PFSK-1 (cell line): Measurements from ENCODE around the gene LPA.

Experiments
- FOXP2 ChIP-seq: optimal IDR thresholded peaks from 2 replicates; pipeline ENCODE3; 2011; ENCODE audit warnings: borderline replicate concordance, control low read depth, inconsistent platforms; ENCODE audit not compliant: insufficient read depth; ENCODE audit errors: extremely low read length, extremely low read depth
- POLR2AphosphoS5 ChIP-seq: IDR thresholded peaks from 2 replicates; pipeline ENCODE4 v1.6.1; 2012; ENCODE audit warnings: low read depth, mild to moderate bottlenecking, control low read depth, low read length, moderate library complexity
- REST ChIP-seq, 2 experiments: IDR thresholded peaks; 2 replicates each; pipeline versions ENCODE4 v1.6.1 to v1.8.0; 2011 to 2012; ENCODE audit warnings: low read depth in 2 of 2, low read length in 2 of 2, control low read depth in 1 of 2, inconsistent platforms in 1 of 2, mild to moderate bottlenecking in 1 of 2, moderate library complexity in 1 of 2; ENCODE audit not compliant: insufficient read depth in 1 of 2
- SIN3A ChIP-seq: IDR thresholded peaks from 2 replicates; pipeline ENCODE4 v1.6.1; 2012; ENCODE audit warnings: mild to moderate bottlenecking, low read length, moderate library complexity, borderline replicate concordance; ENCODE audit not compliant: insufficient read depth
- TAF1 ChIP-seq: IDR thresholded peaks from 2 replicates; pipeline ENCODE4 v1.6.1; 2012; ENCODE audit warnings: low read length, control low read depth, borderline replicate concordance; ENCODE audit not compliant: insufficient read depth

LPA gene

GRCh38 chr6:160573943-160574342 is 90.1 kb downstream of the LPA start:
- TF ChIP-seq REST (IDR thresholded peaks at IDR 0.05; ENCODE audit: insufficient read depth in 1 of 2, low read depth in 2 of 2, low read length in 2 of 2): no peak
- TF ChIP-seq SIN3A: no peak
- TF ChIP-seq FOXP2: no peak
- no peak for TF ChIP-seq TAF1
- TF ChIP-seq POLR2AphosphoS5: no peak

- TF ChIP-seq REST (IDR thresholded peaks at IDR 0.05; ENCODE audit: insufficient read depth in 1 of 2, low read depth in 2 of 2, low read length in 2 of 2): no peak
- TF ChIP-seq POLR2AphosphoS5: no peak
- no peak for TF ChIP-seq TAF1
- no peak for TF ChIP-seq FOXP2
- TF ChIP-seq SIN3A: no peak
Observed at GRCh38 chr6:160544802-160545201, 119.3 kb downstream of the LPA start.

GRCh38 chr6:160535270-160535669 is 128.8 kb downstream of the LPA start:
- TF ChIP-seq TAF1 (no peak), POLR2AphosphoS5 (no peak), REST (IDR thresholded peaks at IDR 0.05; ENCODE audit: insufficient read depth in 1 of 2, low read depth in 2 of 2, low read length in 2 of 2) (no peak), FOXP2 (no peak), SIN3A (no peak)

GRCh38 chr6:160534050-160534696 is 129.9 kb downstream of the LPA start:
- TF ChIP-seq REST (IDR thresholded peaks at IDR 0.05; ENCODE audit: insufficient read depth in 1 of 2, low read depth in 2 of 2, low read length in 2 of 2) (no peak), SIN3A (no peak), FOXP2 (no peak), TAF1 (no peak), POLR2AphosphoS5 (no peak)

GRCh38 chr6:160532315-160532714 is 131.8 kb downstream of the LPA start:
- no peak for TF ChIP-seq SIN3A
- TF ChIP-seq REST (IDR thresholded peaks at IDR 0.05; ENCODE audit: insufficient read depth in 1 of 2, low read depth in 2 of 2, low read length in 2 of 2): no peak
- no peak for TF ChIP-seq TAF1
- TF ChIP-seq POLR2AphosphoS5: no peak
- TF ChIP-seq FOXP2: no peak
